OCI-LY7 (cell line): ENCODE measurements around the gene SIK2. TPM values are rescaled to one million over a fixed set of nuclear protein-coding genes. Genes with fewer than 3 reads are reported as not detected.

Experiments used
- BruUV-seq: library from RNA; stranded (reverse); fragments of 400-500 nt; replicated peaks from 2 replicates; lab custom pipeline; 2021; lab: Mats Ljungman, UMichigan
- CTCF ChIA-PET: fragments of 300-600 bp; sonication (Branson Sonifier 250); formaldehyde crosslinking; loops from one replicate; lab custom pipeline; 2022; ENCODE audit warnings: antibody characterized with exemption; ENCODE audit not compliant: unreplicated experiment; lab: Charles Lee
- POLR2A ChIA-PET: fragments of 300-600 bp; sonication (Branson Sonifier 250); formaldehyde crosslinking; loops from one replicate; lab custom pipeline; 2022; ENCODE audit warnings: antibody characterized with exemption; lab: Charles Lee
- DNase-seq: peaks from one replicate; pipeline ENCODE4 v3.0.0-alpha.2; 2015; ENCODE audit warnings: low spot score
- H2AFZ ChIP-seq: fragments of 200-600 bp; sonication (generic), shearing (Covaris generic); 2 replicates; pipeline ENCODE4 v1.6.1; 2014; ENCODE audit warnings: mild to moderate bottlenecking, antibody characterized with exemption, low read length, moderate library complexity
- H3K27ac ChIP-seq: fragments of 200-600 bp; sonication (generic); 2 replicates; pipeline ENCODE4 v1.5.1; 2014; ENCODE audit warnings: mixed run types, low read depth, mild to moderate bottlenecking, moderate library complexity, low read length, inconsistent platforms; ENCODE audit not compliant: poor library complexity, severe bottlenecking
- H3K36me3 ChIP-seq: fragments of 200-600 bp; sonication (generic); 2 replicates; pipeline ENCODE4 v1.6.1; 2014; ENCODE audit warnings: mild to moderate bottlenecking, antibody characterized with exemption, low read length, moderate library complexity, mixed read lengths; ENCODE audit not compliant: insufficient read depth
- H3K4me1 ChIP-seq: fragments of 200-600 bp; sonication (generic); 2 replicates; pipeline ENCODE4 v1.5.1; 2014; ENCODE audit warnings: mild to moderate bottlenecking, low read length; ENCODE audit not compliant: insufficient read depth, poor library complexity, severe bottlenecking
- H3K4me2 ChIP-seq: fragments of 200-600 bp; sonication (generic); 2 replicates; pipeline ENCODE4 v1.6.1; 2014; ENCODE audit warnings: mild to moderate bottlenecking, low read length
- H3K4me3 ChIP-seq: fragments of 200-600 bp; sonication (generic); 2 replicates; pipeline ENCODE4 v1.5.1; 2014; ENCODE audit warnings: mild to moderate bottlenecking, low read depth, low read length; ENCODE audit not compliant: poor library complexity, severe bottlenecking
- H3K79me2 ChIP-seq: fragments of 200-600 bp; sonication (generic); 2 replicates; pipeline ENCODE4 v1.6.1; 2016; ENCODE audit warnings: low read depth, mild to moderate bottlenecking, low read length, moderate library complexity, mixed read lengths; ENCODE audit not compliant: insufficient read depth
- H3K9me2 ChIP-seq: fragments of 200-600 bp; sonication (generic); 2 replicates; pipeline ENCODE4 v1.6.1; 2016; ENCODE audit warnings: mild to moderate bottlenecking, low read length, mixed read lengths; ENCODE audit not compliant: insufficient read depth
- H3K9me3 ChIP-seq: fragments of 200-600 bp; sonication (generic); 2 replicates; pipeline ENCODE4 v1.6.1; 2014; ENCODE audit warnings: mild to moderate bottlenecking, mixed run types, low read length, mixed read lengths
- H4K20me1 ChIP-seq: fragments of 200-600 bp; sonication (generic); 2 replicates; pipeline ENCODE4 v1.6.1; 2014; ENCODE audit warnings: mild to moderate bottlenecking, antibody characterized with exemption, low read length, moderate library complexity, mixed read lengths; ENCODE audit not compliant: insufficient read depth
- CTCF ChIP-seq: fragments of 200-600 bp; sonication (generic); conservative IDR thresholded peaks from 2 replicates; pipeline ENCODE4 v1.5.1; 2014; ENCODE audit warnings: mild to moderate bottlenecking, antibody characterized with exemption, low read length, moderate library complexity, mixed read lengths
- EZH2phosphoT487 ChIP-seq: fragments of 200-600 bp; sonication (generic); IDR thresholded peaks from 2 replicates; pipeline ENCODE4 v1.6.1; 2018; ENCODE audit warnings: low read depth, borderline replicate concordance, mild to moderate bottlenecking, mixed run types, antibody characterized with exemption, low read length, moderate library complexity, mixed read lengths
- intact Hi-C: fragments of 100-400 bp; cut with micrococcal nuclease; formaldehyde crosslinking; loops from one replicate; pipeline ENCODE4 v1.10.0; 2022; ENCODE audit not compliant: unreplicated experiment
- total RNA-seq, 2 experiments: library from RNA; depleted of rRNA in 1 of 2; stranded (reverse); fragments of >200 nt in 1 of 2; shearing (Covaris generic) in 1 of 2; gene quantifications; 2 replicates each; pipeline ENCODE4 v1.2.3, GENCODE V29; 2014 to 2022

Gene SIK2
- total RNA-seq, 2 experiments from 2014 or later = 9.8 to 16.9 TPM

GRCh38 chr11:111632516-111633220, 30.4 kb downstream of the SIK2 start:
- intact Hi-C loops = no loop called here
- no peak for TF ChIP-seq CTCF
- no peak for TF ChIP-seq EZH2phosphoT487
- H3K4me1 ChIP-seq = no peaks in the 10 kb centered on the region
- CTCF ChIA-PET = no interaction called here
- H2AFZ ChIP-seq = no peak overlapping the region
- no peaks in the 10 kb centered on the region for H3K79me2 ChIP-seq
- no peak for DNase-seq
- H3K4me3 ChIP-seq = no peak overlapping the region
- H3K9me2 ChIP-seq = no peaks in the 10 kb centered on the region
- H4K20me1 ChIP-seq = no peaks in the 10 kb centered on the region
- peaks cover 41% of the 10 kb centered on the region for H3K36me3 ChIP-seq
- no peaks in the 10 kb centered on the region for H3K9me3 ChIP-seq
- H3K27ac ChIP-seq = no peak overlapping the region
- POLR2A ChIA-PET = interaction anchor here (1.1 to 1.9 kb wide), 2 partner anchors 11 to 17 kb away, joined by 4 to 6 read pairs; no protein-coding TSS in a partner anchor
- H3K4me2 ChIP-seq = no peak overlapping the region
- BruUV-seq = no TSS peak

- H3K9me3 ChIP-seq = no peaks in the 10 kb centered on the region
- POLR2A ChIA-PET = interaction anchor here (1.1 kb wide), 1 partner anchor 16 kb away, joined by 4 read pairs; no protein-coding TSS in a partner anchor
- no peak overlapping the region for H3K4me3 ChIP-seq
- BruUV-seq = no TSS peak
- no peak overlapping the region for H3K4me2 ChIP-seq
- no peaks in the 10 kb centered on the region for H3K79me2 ChIP-seq
- DNase-seq = no peak
- H4K20me1 ChIP-seq = no peaks in the 10 kb centered on the region
- H3K27ac ChIP-seq = no peak overlapping the region
- TF ChIP-seq EZH2phosphoT487 = no peak
- no peak for TF ChIP-seq CTCF
- CTCF ChIA-PET = no interaction called here
- H3K36me3 ChIP-seq = peaks cover 41% of the 10 kb centered on the region
- H2AFZ ChIP-seq = no peak overlapping the region
- H3K4me1 ChIP-seq = no peaks in the 10 kb centered on the region
- H3K9me2 ChIP-seq = no peaks in the 10 kb centered on the region
- intact Hi-C loops = no loop called here
Observed at GRCh38 chr11:111633248-111633647, 31.0 kb downstream of the SIK2 start.

- Histone ChIP-seq H3K79me2 (peaks cover 3% of the 10 kb centered on the region; the same call in 1 of the 2 replicates), H4K20me1 (no peaks in the 10 kb centered on the region), H3K9me2 (no peaks in the 10 kb centered on the region), H3K9me3 (no peaks in the 10 kb centered on the region), H3K4me2 (no peak overlapping the region), H2AFZ (no peak overlapping the region), H3K27ac (no peak overlapping the region), H3K4me3 (no peak overlapping the region), H3K4me1 (no peaks in the 10 kb centered on the region), H3K36me3 (peaks cover 39% of the 10 kb centered on the region)
- intact Hi-C loops = no loop called here
- BruUV-seq = no TSS peak
- TF ChIP-seq CTCF (no peak), EZH2phosphoT487 (no peak)
- POLR2A ChIA-PET = interaction anchor here (1.1 kb wide), 1 partner anchor 16 kb away, joined by 4 read pairs; no protein-coding TSS in a partner anchor
- DNase-seq = no peak
- CTCF ChIA-PET = no interaction called here
Observed at GRCh38 chr11:111633756-111634362, 31.6 kb downstream of the SIK2 start.
